HepG2 (cell line): ENCODE results near the gene EFCAB11. TPM values are rescaled to one million over a fixed set of nuclear protein-coding genes. Genes with fewer than 3 reads are reported as not detected.

Experiments
- ATAC-seq: fragments of 200-7000 bp; cut with Tn5 transposase; 3 replicates; pipeline ENCODE4 v1.9.1; 2020; ENCODE audit warnings: mild to moderate bottlenecking, moderate library complexity
- BruUV-seq: library from RNA; stranded (reverse); fragments of 400-500 nt; replicated peaks from 2 replicates; lab custom pipeline; 2021; lab: Mats Ljungman, UMichigan
- CTCF ChIA-PET: fragments of 300-600 bp; formaldehyde crosslinking; extraction: SDS; loops from one replicate; lab custom pipeline; 2021; ENCODE audit warnings: low total read pairs, inconsistent platforms, low intra/inter-chr PET ratio; lab: Yijun Ruan, JAX
- POLR2A ChIA-PET: fragments of 350-600 bp; sonication (Branson Sonifier 250); formaldehyde crosslinking; loops from one replicate; lab custom pipeline; 2020; ENCODE audit warnings: antibody characterized with exemption, inconsistent platforms; lab: Yijun Ruan, JAX
- DNase-seq: peaks from one replicate; pipeline ENCODE4 v3.0.0-alpha.2; 2015; ENCODE audit warnings: low spot score
- FAIRE-seq: peaks from 3 replicates; lab custom pipeline; 2011; peaks lifted over from hg19 to GRCh38; lab: Jason Lieb, UNC
- H2AFZ ChIP-seq: one replicate; pipeline ENCODE4 v1.6.1; 2011; ENCODE audit warnings: low read length, inconsistent platforms
- H3K27ac ChIP-seq: fragments of 300-600 bp; 3 replicates; pipeline ENCODE4 v1.8.0; 2011; ENCODE audit warnings: mixed run types, mild to moderate bottlenecking, mixed read lengths, low read length, inconsistent platforms; ENCODE audit not compliant: insufficient read depth; ENCODE audit errors: extremely low read length
- H3K27me3 ChIP-seq, 2 experiments: fragments of 200-600 bp in 1 of 2; 2 replicates in 1 of 2; 3 replicates in 1 of 2; pipeline versions ENCODE4 v1.6.0 to v1.8.0; 2011; ENCODE audit warnings: low read length in 2 of 2, mild to moderate bottlenecking in 2 of 2, moderate library complexity in 2 of 2, inconsistent platforms in 1 of 2; ENCODE audit not compliant: insufficient read depth in 2 of 2, control insufficient read depth in 1 of 2
- H3K36me3 ChIP-seq, 2 experiments: fragments of 200-600 bp in 1 of 2; replicated peaks in 1 of 2; 2 replicates in 1 of 2; 3 replicates in 1 of 2; pipeline versions ENCODE4 v1.5.1 to v1.8.0; 2011; ENCODE audit warnings: low read length in 2 of 2, inconsistent platforms in 1 of 2; ENCODE audit not compliant: insufficient read depth in 2 of 2, control insufficient read depth in 1 of 2
- H3K4me1 ChIP-seq: 2 replicates; pipeline ENCODE4 v1.5.1; 2012; ENCODE audit warnings: low read length, inconsistent platforms; ENCODE audit not compliant: insufficient read depth
- H3K4me2 ChIP-seq: 2 replicates; pipeline ENCODE4 v1.6.0; 2011; ENCODE audit warnings: low read depth, low read length, inconsistent platforms
- H3K4me3 ChIP-seq, 3 experiments: fragments of 200-600 bp in 1 of 3; sonication (generic), shearing (Covaris generic) in 1 of 3; replicated peaks in 1 of 3; 2 replicates each; pipeline ENCODE4 v1.5.1; 2011 to 2016; ENCODE audit warnings: low read length in 3 of 3, inconsistent platforms in 2 of 3, low read depth in 2 of 3, mild to moderate bottlenecking in 2 of 3, control low read depth in 1 of 3, mixed read lengths in 1 of 3; ENCODE audit not compliant: insufficient read depth in 1 of 3
- H3K79me2 ChIP-seq: one replicate; pipeline ENCODE4 v1.6.1; 2011; ENCODE audit warnings: low read length, inconsistent platforms; ENCODE audit not compliant: insufficient read depth
- H3K9ac ChIP-seq: 2 replicates; pipeline ENCODE4 v1.6.0; 2011; ENCODE audit warnings: mild to moderate bottlenecking, low read depth, low read length, inconsistent platforms; ENCODE audit not compliant: insufficient read depth
- H3K9me3 ChIP-seq: 2 replicates; pipeline ENCODE4 v1.5.1; 2012; ENCODE audit warnings: mild to moderate bottlenecking, low read length
- H4K20me1 ChIP-seq: 2 replicates; pipeline ENCODE4 v1.6.0; 2011; ENCODE audit warnings: inconsistent platforms, mild to moderate bottlenecking, low read length, moderate library complexity; ENCODE audit not compliant: insufficient read depth
- ATF4 ChIP-seq, 2 experiments: fragments of 450-650 bp in 1 of 2; sonication (generic) in 1 of 2; formaldehyde crosslinking; IDR thresholded peaks; 2 replicates each; pipeline versions ENCODE4 v1.5.0 to v1.8.0; 2020 to 2022; ENCODE audit warnings: mild to moderate bottlenecking in 1 of 2, missing genetic modification reagents in 1 of 2
- ATF7 ChIP-seq, 2 experiments: fragments of 450-650 bp in 1 of 2; sonication (generic) in 1 of 2; formaldehyde crosslinking in 1 of 2; IDR thresholded peaks; 2 replicates each; pipeline versions ENCODE4 v1.4.0 to v1.6.1; 2016 to 2020; ENCODE audit warnings: antibody characterized with exemption in 1 of 2, mild to moderate bottlenecking in 1 of 2, missing genetic modification reagents in 1 of 2
- CEBPB ChIP-seq: IDR thresholded peaks from 2 replicates; pipeline ENCODE4 v1.6.1; 2011; ENCODE audit warnings: low read depth, low read length, improper control_type of control experiment, borderline replicate concordance
- CEBPG ChIP-seq: IDR thresholded peaks from 2 replicates; pipeline ENCODE4 v1.6.1; 2016
- EP300 ChIP-seq, 3 experiments: sonication (generic) in 1 of 3; formaldehyde crosslinking in 1 of 3; IDR thresholded peaks; 2 replicates each; pipeline versions ENCODE4 v1.5.1 to v1.6.1; 2011 to 2020; ENCODE audit warnings: low read depth in 2 of 3, low read length in 2 of 3, borderline replicate concordance in 1 of 3, improper control_type of control experiment in 1 of 3, mild to moderate bottlenecking in 1 of 3, missing genetic modification reagents in 1 of 3, moderate library complexity in 1 of 3
- RFX1 ChIP-seq: fragments of 450-650 bp; IDR thresholded peaks from 2 replicates; pipeline ENCODE4 v1.6.1; 2017
- RFX3 ChIP-seq: IDR thresholded peaks from 2 replicates; pipeline ENCODE4 v1.6.1; 2016; ENCODE audit warnings: missing biosample characterization, missing genetic modification reagents
- SAP130 ChIP-seq: IDR thresholded peaks from 2 replicates; pipeline ENCODE4 v1.6.1; 2016; ENCODE audit warnings: low read depth
- SETDB1 ChIP-seq: sonication (generic); formaldehyde crosslinking; IDR thresholded peaks from 2 replicates; pipeline ENCODE4 v1.5.1; 2020; ENCODE audit warnings: missing genetic modification reagents, mild to moderate bottlenecking, borderline replicate concordance
- ZNF143 ChIP-seq: sonication (generic); formaldehyde crosslinking; IDR thresholded peaks from 2 replicates; pipeline ENCODE4 v1.4.0; 2020; ENCODE audit warnings: missing genetic modification reagents
- WGBS: methylation state at CpG from one replicate; pipeline ENCODE4 v1.1.6; 2017; ENCODE audit warnings: low lambda C conversion rate; 5-methylcytosine and 5-hydroxymethylcytosine counted together
- in situ Hi-C: cut with HindIII; loops from 2 replicates; pipeline ENCODE4 v1.10.0; 2017; ENCODE audit warnings: low pct_unique_long_range_greater_than_20kb; ENCODE audit not compliant: extremely low pct_ligation_motif_present
- intact Hi-C: fragments of 100-400 bp; cut with micrococcal nuclease; formaldehyde crosslinking; loops from one replicate; pipeline ENCODE4 v1.10.0; 2022; ENCODE audit not compliant: unreplicated experiment
- polyA plus RNA-seq, 8 experiments: library from polyadenylated mRNA; depleted of rRNA in 3 of 8; stranded (reverse) in 7 of 8; unstranded in 1 of 8; fragments of >200 nt; fragmentation: Illumina TruSeq in 4 of 8; extraction: Trizol in 4 of 8; gene quantifications; 2 replicates each; pipeline versions ENCODE4 v1.2.1 to v1.2.3, GENCODE V29; 2011 to 2016; ENCODE audit warnings: low read depth in 4 of 8, missing spikeins in 1 of 8, mixed read lengths in 1 of 8; ENCODE audit not compliant: insufficient read depth in 1 of 8
- total RNA-seq, 5 experiments: library from RNA; depleted of rRNA; stranded (reverse); fragments of >200 nt; fragmentation: Illumina TruSeq; extraction: Trizol; gene quantifications; 2 replicates each; pipeline ENCODE4 v1.2.3, GENCODE V29; 2016; ENCODE audit warnings: low read depth in 1 of 5
- TF ChIP-seq, protein P1 (sequence below): sonication (generic); formaldehyde crosslinking; conservative IDR thresholded peaks from 2 replicates; pipeline ENCODE4 v1.8.0; 2022; ENCODE audit warnings: missing genetic modification reagents
- TF ChIP-seq, protein P2 (sequence below): IDR thresholded peaks from 2 replicates; pipeline ENCODE4 v1.6.1; 2012; ENCODE audit warnings: low read depth, low read length, improper control_type of control experiment

EFCAB11 gene
- total and polyA plus RNA-seq, 2 of the 13 experiments (the other 11 are each of a cell fraction or from before 2014, with no cell fraction given) = 8.2 to 31.5 TPM

- in situ Hi-C loops (loop anchor here (5.0 to 25.0 kb wide), 3 partner anchors 500 to 870 kb away; partner anchors contain the start of gene FOXN3), intact Hi-C loops (loop anchor here (5.0 to 10.0 kb wide), 5 partner anchors 138 to 885 kb away; partner anchors contain the start of gene FOXN3)
- H3K9ac ChIP-seq = peak overlapping the region; percentile 32; the same call in 1 of the 2 replicates
- H3K4me3 ChIP-seq = no peak overlapping the region
- H3K27ac ChIP-seq = peak overlapping the region; percentile 93
- no peaks in the 10 kb centered on the region for H3K36me3 ChIP-seq
- H3K27me3 ChIP-seq = no peaks in the 10 kb centered on the region
- DNase-seq (peak; percentile 59), ATAC-seq (no peak), FAIRE-seq (no peak)
- H3K4me2 ChIP-seq = no peak overlapping the region
- TF ChIP-seq, protein P1, sequence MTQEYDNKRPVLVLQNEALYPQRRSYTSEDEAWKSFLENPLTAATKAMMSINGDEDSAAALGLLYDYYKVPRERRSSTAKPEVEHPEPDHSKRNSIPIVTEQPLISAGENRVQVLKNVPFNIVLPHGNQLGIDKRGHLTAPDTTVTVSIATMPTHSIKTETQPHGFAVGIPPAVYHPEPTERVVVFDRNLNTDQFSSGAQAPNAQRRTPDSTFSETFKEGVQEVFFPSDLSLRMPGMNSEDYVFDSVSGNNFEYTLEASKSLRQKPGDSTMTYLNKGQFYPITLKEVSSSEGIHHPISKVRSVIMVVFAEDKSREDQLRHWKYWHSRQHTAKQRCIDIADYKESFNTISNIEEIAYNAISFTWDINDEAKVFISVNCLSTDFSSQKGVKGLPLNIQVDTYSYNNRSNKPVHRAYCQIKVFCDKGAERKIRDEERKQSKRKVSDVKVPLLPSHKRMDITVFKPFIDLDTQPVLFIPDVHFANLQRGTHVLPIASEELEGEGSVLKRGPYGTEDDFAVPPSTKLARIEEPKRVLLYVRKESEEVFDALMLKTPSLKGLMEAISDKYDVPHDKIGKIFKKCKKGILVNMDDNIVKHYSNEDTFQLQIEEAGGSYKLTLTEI = no peak
- TF ChIP-seq RFX3 (CRISPR knock-in tag) = peak; percentile 73
- no peak for TF ChIP-seq ZNF143 (CRISPR knock-in tag)
- peak in 1 of 2 experiments; percentile 81; a peak in 2 of 4 replicates for TF ChIP-seq ATF4 (CRISPR knock-in tag; IDR thresholded peaks at IDR 0.05)
- TF ChIP-seq CEBPB = peak; percentile 76; the same call in 1 of the 2 replicates
- TF ChIP-seq SAP130 = peak; percentile 35; the same call in 1 of the 2 replicates
- TF ChIP-seq, protein P2, sequence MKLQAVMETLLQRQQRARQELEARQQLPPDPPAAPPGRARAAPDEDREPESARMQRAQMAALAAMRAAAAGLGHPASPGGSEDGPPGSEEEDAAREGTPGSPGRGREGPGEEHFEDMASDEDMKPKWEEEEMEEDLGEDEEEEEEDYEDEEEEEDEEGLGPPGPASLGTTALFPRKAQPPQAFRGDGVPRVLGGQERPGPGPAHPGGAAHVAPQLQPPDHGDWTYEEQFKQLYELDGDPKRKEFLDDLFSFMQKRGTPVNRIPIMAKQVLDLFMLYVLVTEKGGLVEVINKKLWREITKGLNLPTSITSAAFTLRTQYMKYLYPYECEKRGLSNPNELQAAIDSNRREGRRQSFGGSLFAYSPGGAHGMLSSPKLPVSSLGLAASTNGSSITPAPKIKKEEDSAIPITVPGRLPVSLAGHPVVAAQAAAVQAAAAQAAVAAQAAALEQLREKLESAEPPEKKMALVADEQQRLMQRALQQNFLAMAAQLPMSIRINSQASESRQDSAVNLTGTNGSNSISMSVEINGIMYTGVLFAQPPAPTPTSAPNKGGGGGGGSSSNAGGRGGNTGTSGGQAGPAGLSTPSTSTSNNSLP = peak; percentile 64; the same call in 1 of the 2 replicates
- TF ChIP-seq SETDB1 = no peak
- 0 out of 2 replicates have a peak, but pooled peaks have one; percentile 29 for TF ChIP-seq CEBPG
- TF ChIP-seq RFX1 = peak; percentile 75
- peak; percentile 41; the same call in 1 of the 2 replicates for TF ChIP-seq ATF7 (IDR thresholded peaks at IDR 0.05)
- TF ChIP-seq ATF7 (CRISPR knock-in tag; IDR thresholded peaks at IDR 0.05) = no peak
- peak in 1 of 2 experiments; percentile 35; a peak in 1 of 4 replicates for TF ChIP-seq EP300 (IDR thresholded peaks at IDR 0.05; ENCODE audit: low read depth in 2 of 2, low read length in 2 of 2)
- TF ChIP-seq EP300 (CRISPR knock-in tag; IDR thresholded peaks at IDR 0.05; ENCODE audit: borderline replicate concordance) = no peak
- H4K20me1 ChIP-seq = no peaks in the 10 kb centered on the region
- peaks cover 2% of the 10 kb centered on the region for H3K79me2 ChIP-seq
- WGBS = 83% methylated on average over 9 of the region's 9 CpGs
- ChIA-PET CTCF (no interaction called here), POLR2A (interaction anchor here (1.3 kb wide), 1 partner anchor 872 kb away, joined by 3 read pairs; no protein-coding TSS in a partner anchor)
- H3K9me3 ChIP-seq = no peaks in the 10 kb centered on the region
- H2AFZ ChIP-seq = no peak overlapping the region
- peaks cover 63% of the 10 kb centered on the region for H3K4me1 ChIP-seq
- BruUV-seq = no TSS peak
Measured at GRCh38 chr14:89912667-89913211, 41.8 kb downstream of the EFCAB11 start.
